Endothelial cell (in vitro differentiated cells): ENCODE data around the gene CACNA1C. TPM values are rescaled to one million over a fixed set of nuclear protein-coding genes. Genes with fewer than 3 reads are reported as not detected.
A peak's percentile ranks its signal among the peaks of the same experiment; 100 is the strongest.

Experiments
- DNase-seq: peaks from one replicate; pipeline ENCODE4 v3.0.0; 2021; ENCODE audit warnings: low spot score
- H3K27ac Mint-ChIP-seq: one replicate; pipeline ENCODE4 v1.8.0; 2021; ENCODE audit warnings: mixed read lengths, inconsistent platforms; ENCODE audit not compliant: unreplicated experiment
- H3K27me3 Mint-ChIP-seq: one replicate; pipeline ENCODE4 v1.8.0; 2021; ENCODE audit warnings: mild to moderate bottlenecking, moderate library complexity, mixed read lengths, inconsistent platforms; ENCODE audit not compliant: unreplicated experiment
- H3K36me3 Mint-ChIP-seq: one replicate; pipeline ENCODE4 v1.8.0; 2021; ENCODE audit warnings: mild to moderate bottlenecking, low read depth, mixed read lengths, inconsistent platforms; ENCODE audit not compliant: unreplicated experiment
- H3K4me1 Mint-ChIP-seq: one replicate; pipeline ENCODE4 v1.8.0; 2021; ENCODE audit warnings: mild to moderate bottlenecking, mixed read lengths, inconsistent platforms; ENCODE audit not compliant: unreplicated experiment
- H3K4me3 Mint-ChIP-seq: one replicate; pipeline ENCODE4 v1.8.0; 2021; ENCODE audit warnings: mild to moderate bottlenecking, mixed read lengths, inconsistent platforms; ENCODE audit not compliant: unreplicated experiment
- H3K9me3 Mint-ChIP-seq: one replicate; pipeline ENCODE4 v1.8.0; 2021; ENCODE audit warnings: mixed read lengths, inconsistent platforms; ENCODE audit not compliant: unreplicated experiment
- total RNA-seq: library from RNA; stranded (reverse); fragmentation: NEBNext Ultra II Directional; extraction: Animal tissue kit (Norgen Biotek cat#: 25700); gene quantifications from one replicate; pipeline ENCODE4 v1.2.1, GENCODE V29; 2021; ENCODE audit not compliant: unreplicated experiment
- TF ChIP-seq, protein P1 (sequence below): fragments of 200-600 bp; sonication (generic); IDR thresholded peaks from one replicate; pipeline ENCODE4 v1.5.0; 2021; ENCODE audit warnings: antibody characterized with exemption; ENCODE audit not compliant: unreplicated experiment

CACNA1C gene
- total RNA-seq, 1 donor from 2014 or later = 11.1 TPM

DNA sequence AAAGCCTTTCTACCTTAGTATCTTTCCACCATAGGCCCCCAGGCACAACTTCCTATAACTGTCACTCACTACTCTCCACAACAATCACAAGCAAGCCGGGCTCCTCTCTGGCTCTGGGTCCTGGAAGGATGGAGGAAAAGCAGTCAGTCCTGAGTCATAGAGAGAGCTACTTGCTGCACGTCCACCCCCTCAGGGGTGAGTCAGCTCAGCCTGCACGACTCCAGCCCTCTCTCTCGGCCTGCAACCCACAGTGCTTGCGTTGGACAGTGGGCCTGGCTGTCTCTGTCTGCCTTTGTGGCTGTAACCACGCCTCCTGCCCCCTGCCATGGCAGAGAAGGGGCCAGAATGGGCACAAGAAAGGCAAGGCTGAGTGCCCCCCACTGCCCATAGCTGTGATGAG, 587.9 kb downstream of the CACNA1C start:
- TF ChIP-seq, protein P1, sequence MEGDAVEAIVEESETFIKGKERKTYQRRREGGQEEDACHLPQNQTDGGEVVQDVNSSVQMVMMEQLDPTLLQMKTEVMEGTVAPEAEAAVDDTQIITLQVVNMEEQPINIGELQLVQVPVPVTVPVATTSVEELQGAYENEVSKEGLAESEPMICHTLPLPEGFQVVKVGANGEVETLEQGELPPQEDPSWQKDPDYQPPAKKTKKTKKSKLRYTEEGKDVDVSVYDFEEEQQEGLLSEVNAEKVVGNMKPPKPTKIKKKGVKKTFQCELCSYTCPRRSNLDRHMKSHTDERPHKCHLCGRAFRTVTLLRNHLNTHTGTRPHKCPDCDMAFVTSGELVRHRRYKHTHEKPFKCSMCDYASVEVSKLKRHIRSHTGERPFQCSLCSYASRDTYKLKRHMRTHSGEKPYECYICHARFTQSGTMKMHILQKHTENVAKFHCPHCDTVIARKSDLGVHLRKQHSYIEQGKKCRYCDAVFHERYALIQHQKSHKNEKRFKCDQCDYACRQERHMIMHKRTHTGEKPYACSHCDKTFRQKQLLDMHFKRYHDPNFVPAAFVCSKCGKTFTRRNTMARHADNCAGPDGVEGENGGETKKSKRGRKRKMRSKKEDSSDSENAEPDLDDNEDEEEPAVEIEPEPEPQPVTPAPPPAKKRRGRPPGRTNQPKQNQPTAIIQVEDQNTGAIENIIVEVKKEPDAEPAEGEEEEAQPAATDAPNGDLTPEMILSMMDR = no peak
- Mint-ChIP-seq H3K4me3 (no peak overlapping the region), H3K9me3 (no peaks in the 10 kb centered on the region), H3K27ac (peak overlapping the region; percentile 20), H3K36me3 (peaks cover 5% of the 10 kb centered on the region), H3K4me1 (peaks cover 81% of the 10 kb centered on the region), H3K27me3 (peaks cover 5% of the 10 kb centered on the region)
- DNase-seq = no peak

DNA sequence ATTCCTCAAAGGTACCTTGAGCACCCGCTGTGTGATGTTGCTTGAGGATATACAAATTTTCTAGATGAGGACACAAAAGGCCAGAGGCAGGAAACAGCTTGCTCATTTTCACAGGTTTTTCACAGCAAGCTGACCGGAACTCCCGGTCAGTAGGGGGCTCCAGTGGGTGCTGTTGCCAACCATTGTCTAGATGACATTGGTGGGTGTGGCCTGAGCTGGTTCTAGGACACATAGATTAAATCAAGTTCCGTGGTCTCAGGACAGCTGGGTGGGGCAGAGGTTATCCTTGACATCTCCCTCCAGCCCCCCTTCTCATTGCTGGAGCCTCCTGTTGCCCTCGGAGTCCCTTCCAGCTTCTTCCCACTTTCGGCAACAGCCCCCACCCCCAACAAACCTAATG, 588.4 kb downstream of the CACNA1C start:
- H3K36me3 Mint-ChIP-seq = peaks cover 5% of the 10 kb centered on the region
- peaks cover 84% of the 10 kb centered on the region for H3K4me1 Mint-ChIP-seq
- H3K27me3 Mint-ChIP-seq = peaks cover 7% of the 10 kb centered on the region
- no peak overlapping the region for H3K4me3 Mint-ChIP-seq
- no peaks in the 10 kb centered on the region for H3K9me3 Mint-ChIP-seq
- peak overlapping the region; percentile 20 for H3K27ac Mint-ChIP-seq
- TF ChIP-seq, protein P1 = peak; percentile 29
- peak; percentile 54 for DNase-seq

DNA sequence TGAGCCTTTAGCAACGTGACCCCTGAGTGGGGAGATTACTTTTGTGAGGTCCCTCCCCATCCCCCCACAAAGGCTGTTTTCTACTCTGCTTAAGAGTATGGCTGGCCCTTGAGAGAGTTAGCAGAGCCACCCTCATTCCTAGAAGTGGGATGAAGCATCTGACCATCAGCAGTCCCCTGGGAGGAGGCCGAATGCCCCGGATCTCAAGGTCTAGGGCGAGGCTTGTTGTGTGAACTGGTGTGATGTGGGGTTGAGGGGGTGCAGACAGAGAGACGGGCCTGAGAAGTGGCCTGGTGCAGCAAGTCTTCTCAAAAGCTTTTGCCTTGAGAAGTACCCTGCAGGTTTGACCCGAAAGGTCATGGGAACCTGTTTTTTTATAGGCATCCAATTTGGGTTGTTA, 589.0 kb downstream of the CACNA1C start:
- Mint-ChIP-seq H3K4me1 (peaks cover 79% of the 10 kb centered on the region), H3K27me3 (peaks cover 7% of the 10 kb centered on the region), H3K36me3 (peaks cover 5% of the 10 kb centered on the region), H3K27ac (peak overlapping the region; percentile 74), H3K4me3 (no peak overlapping the region), H3K9me3 (no peaks in the 10 kb centered on the region)
- DNase-seq = no peak
- TF ChIP-seq, protein P1 = no peak

DNA sequence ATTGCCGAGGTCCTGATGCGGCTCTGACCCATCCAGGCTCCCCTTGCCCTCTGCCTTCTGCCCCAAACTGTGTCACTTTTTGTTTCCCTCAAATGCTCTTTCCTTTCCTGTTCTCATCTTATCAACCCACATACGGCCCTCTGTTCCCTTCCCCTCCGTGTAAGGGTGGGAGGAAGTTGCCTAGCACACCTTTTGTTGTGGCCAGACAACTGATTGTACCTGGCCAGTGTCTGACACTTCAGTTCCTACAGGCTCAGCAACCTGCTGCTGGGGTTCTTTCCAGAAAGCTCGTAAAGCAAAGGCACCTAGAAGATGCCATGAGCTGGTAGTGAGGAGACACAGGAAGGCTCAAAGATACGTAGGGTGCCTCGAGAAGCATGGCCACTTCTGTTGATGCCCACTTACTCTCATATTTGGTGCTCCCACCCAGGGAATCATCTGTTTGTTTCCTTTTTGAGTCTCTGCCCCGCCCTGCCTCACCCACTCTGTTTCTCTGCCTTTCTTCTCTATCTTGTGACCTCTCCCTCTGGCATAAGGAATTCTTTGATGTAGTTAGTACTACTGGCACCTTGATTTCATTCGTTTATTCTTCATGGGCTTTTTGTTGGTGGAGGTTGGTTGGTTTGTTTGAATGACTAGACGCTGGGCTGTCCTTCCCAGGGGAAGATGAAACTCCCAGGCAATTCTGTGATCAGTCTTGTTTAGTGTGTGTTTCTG, 589.5 kb downstream of the CACNA1C start:
- H3K4me3 Mint-ChIP-seq = peak overlapping the region; percentile 7
- H3K4me1 Mint-ChIP-seq = peaks cover 74% of the 10 kb centered on the region

DNA sequence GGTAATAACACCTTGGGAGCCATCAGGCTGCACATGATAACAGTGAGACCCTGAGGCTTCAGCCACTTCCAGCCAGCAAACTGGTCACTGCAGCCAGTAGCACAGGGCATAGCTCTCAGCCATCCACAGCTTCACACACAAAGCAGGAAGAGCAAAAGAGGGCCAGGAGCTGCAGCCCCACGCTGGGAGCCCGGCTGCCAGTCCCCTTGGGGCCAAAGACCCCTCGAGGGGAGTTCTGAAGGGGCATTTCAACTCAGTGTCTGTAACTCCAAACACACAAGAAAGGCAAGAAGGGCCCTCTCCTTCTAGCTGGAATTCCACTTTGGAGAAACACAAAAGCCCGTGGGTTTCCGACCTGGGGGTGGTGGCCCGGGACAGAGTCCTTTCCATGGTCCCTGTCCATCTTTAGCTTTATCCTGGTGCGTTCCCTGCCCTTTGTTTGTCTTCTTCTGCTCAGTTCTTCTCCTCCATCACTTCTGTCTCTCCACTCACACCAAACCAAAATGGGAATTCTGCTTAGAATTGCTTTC, 590.2 kb downstream of the CACNA1C start:
- Mint-ChIP-seq H3K4me3 (no peak overlapping the region), H3K4me1 (peaks cover 71% of the 10 kb centered on the region), H3K9me3 (no peaks in the 10 kb centered on the region), H3K27me3 (peaks cover 7% of the 10 kb centered on the region), H3K27ac (no peak overlapping the region), H3K36me3 (peaks cover 3% of the 10 kb centered on the region)
- TF ChIP-seq, protein P1 = no peak
- no peak for DNase-seq

More for the DNA sequence above, 589.5 kb downstream of the CACNA1C start:
- DNase-seq = no peak
- Mint-ChIP-seq H3K27me3 (peaks cover 7% of the 10 kb centered on the region), H3K27ac (peak overlapping the region; percentile 74), H3K36me3 (peaks cover 5% of the 10 kb centered on the region), H3K9me3 (no peaks in the 10 kb centered on the region)
- TF ChIP-seq, protein P1 = no peak
